Activated CD4-positive, alpha-beta T cell treated with anti-CD3 and anti-CD28 coated beads for 36 hours (primary cell): ENCODE results near the gene USPL1. TPM values are rescaled to one million over a fixed set of nuclear protein-coding genes. Genes with fewer than 3 reads are reported as not detected.
A peak's percentile ranks its signal among the peaks of the same experiment; 100 is the strongest.
"Not testable (repeated sequence)": the region's sequence is repeated elsewhere in the genome, so short reads cannot be mapped to it uniquely, and the experiment has no call there.

Experiments used
- ATAC-seq: fragments of 200-7000 bp; cut with Tn5 transposase; one replicate; pipeline ENCODE4 v1.10.0; 2021; ENCODE audit warnings: mild to moderate bottlenecking, moderate library complexity
- CTCF ChIA-PET: fragments of 350-600 bp; sonication (Branson Sonifier 250); formaldehyde crosslinking; loops from one replicate; lab custom pipeline; 2021; ENCODE audit warnings: antibody characterized with exemption; lab: Charles Lee
- POLR2A ChIA-PET: fragments of 350-600 bp; sonication (Branson Sonifier 250); formaldehyde crosslinking; loops from one replicate; lab custom pipeline; 2021; ENCODE audit warnings: antibody characterized with exemption, inconsistent platforms; lab: Charles Lee
- DNase-seq: peaks from one replicate; pipeline ENCODE4 v3.0.0-alpha.2; 2020
- H3K27ac Mint-ChIP-seq: one replicate; pipeline ENCODE4 v1.8.0; 2021; ENCODE audit warnings: mixed read lengths
- H3K27me3 Mint-ChIP-seq: one replicate; pipeline ENCODE4 v1.8.0; 2021; ENCODE audit warnings: mixed read lengths
- H3K36me3 Mint-ChIP-seq: one replicate; pipeline ENCODE4 v1.8.0; 2021; ENCODE audit warnings: low read depth, mixed read lengths
- H3K4me1 Mint-ChIP-seq: one replicate; pipeline ENCODE4 v1.8.0; 2021; ENCODE audit warnings: mixed read lengths
- H3K4me3 Mint-ChIP-seq: one replicate; pipeline ENCODE4 v1.8.0; 2021; ENCODE audit warnings: mild to moderate bottlenecking, moderate library complexity, mixed read lengths
- H3K9me3 Mint-ChIP-seq: one replicate; pipeline ENCODE4 v1.8.0; 2021; ENCODE audit warnings: low read depth, mixed read lengths
- intact Hi-C, 2 experiments: fragments of 100-400 bp; cut with DNase I in 1 of 2; cut with micrococcal nuclease in 1 of 2; formaldehyde crosslinking; loops; one replicate each; pipeline versions ENCODE4 v1.14.2 to v1.15.1; 2022 to 2024; cut with DNase I, micrococcal nuclease
- total RNA-seq, 2 experiments: library from RNA; stranded (reverse); gene quantifications; one replicate each; pipeline ENCODE4 v1.2.3, GENCODE V29; 2021

USPL1 gene
- total RNA-seq, 2 experiments from 2014 or later = 14.8 to 16.9 TPM

- Mint-ChIP-seq H3K27me3 (no peaks in the 10 kb centered on the region), H3K4me1 (no peaks in the 10 kb centered on the region), H3K27ac (no peak overlapping the region), H3K9me3 (no peaks in the 10 kb centered on the region), H3K4me3 (no peak overlapping the region), H3K36me3 (no peaks in the 10 kb centered on the region)
- DNase-seq (no peak), ATAC-seq (no peak)
- intact Hi-C loops = loop anchor here in 1 of 2 experiments (10.0 kb wide), 1 partner anchor 451 kb away; no protein-coding TSS in a partner anchor
- CTCF ChIA-PET = interaction anchor here (0.6 to 0.9 kb wide), 2 partner anchors 22 to 215 kb away, joined by 3 to 4 read pairs; no protein-coding TSS in a partner anchor
- POLR2A ChIA-PET = no interaction called here
Observed at GRCh38 chr13:30585748-30586262, 31.9 kb upstream of the USPL1 start.

- DNase-seq = no peak
- ChIA-PET CTCF (no interaction called here), POLR2A (no interaction called here)
- Mint-ChIP-seq H3K9me3 (no peaks in the 10 kb centered on the region), H3K4me3 (no peak overlapping the region), H3K36me3 (no peaks in the 10 kb centered on the region), H3K4me1 (no peaks in the 10 kb centered on the region), H3K27me3 (no peaks in the 10 kb centered on the region), H3K27ac (no peak overlapping the region)
- intact Hi-C loops = loop anchor here in 1 of 2 experiments (10.0 kb wide), 1 partner anchor 452 kb away; no protein-coding TSS in a partner anchor
- ATAC-seq = no peak
Observed at GRCh38 chr13:30587231-30587630, 30.5 kb upstream of the USPL1 start.

- intact Hi-C loops = loop anchor here in 1 of 2 experiments (10.0 kb wide), 1 partner anchor 453 kb away; no protein-coding TSS in a partner anchor
Observed at GRCh38 chr13:30587739-30588138, 30.0 kb upstream of the USPL1 start.

GRCh38 chr13:30593001-30593400, 24.7 kb upstream of the USPL1 start:
- no peaks in the 10 kb centered on the region for H3K9me3 Mint-ChIP-seq
- no peaks in the 10 kb centered on the region for H3K4me1 Mint-ChIP-seq
- intact Hi-C loops = no loop called here
- H3K4me3 Mint-ChIP-seq = no peak overlapping the region
- ChIA-PET CTCF (no interaction called here), POLR2A (no interaction called here)
- no peak overlapping the region for H3K27ac Mint-ChIP-seq
- no peaks in the 10 kb centered on the region for H3K36me3 Mint-ChIP-seq
- DNase-seq (no peak), ATAC-seq (no peak)
- peaks cover 2% of the 10 kb centered on the region for H3K27me3 Mint-ChIP-seq

More at GRCh38 chr13:30587739-30588138, 30.0 kb upstream of the USPL1 start:
- ATAC-seq = no peak
- Mint-ChIP-seq H3K9me3 (no peaks in the 10 kb centered on the region), H3K4me3 (no peak overlapping the region), H3K4me1 (no peaks in the 10 kb centered on the region), H3K27me3 (no peaks in the 10 kb centered on the region), H3K27ac (no peak overlapping the region), H3K36me3 (no peaks in the 10 kb centered on the region)
- CTCF ChIA-PET = no interaction called here
- DNase-seq = no peak
- POLR2A ChIA-PET = no interaction called here

- CTCF ChIA-PET = no interaction called here
- Mint-ChIP-seq H3K4me1 (no peaks in the 10 kb centered on the region), H3K36me3 (no peaks in the 10 kb centered on the region), H3K27me3 (no peaks in the 10 kb centered on the region), H3K4me3 (no peak overlapping the region), H3K27ac (no peak overlapping the region), H3K9me3 (no peaks in the 10 kb centered on the region)
- POLR2A ChIA-PET = no interaction called here
- intact Hi-C loops = no loop called here
- ATAC-seq (no peak), DNase-seq (no peak)
Observed at GRCh38 chr13:30600496-30600895, 17.2 kb upstream of the USPL1 start.

GRCh38 chr13:30601836-30602235, 15.9 kb upstream of the USPL1 start:
- Mint-ChIP-seq H3K4me3 (no peak overlapping the region), H3K27me3 (no peaks in the 10 kb centered on the region), H3K27ac (no peak overlapping the region), H3K4me1 (no peaks in the 10 kb centered on the region), H3K36me3 (no peaks in the 10 kb centered on the region), H3K9me3 (no peaks in the 10 kb centered on the region)
- ATAC-seq (no peak), DNase-seq (no peak)
- POLR2A ChIA-PET = no interaction called here
- CTCF ChIA-PET = interaction anchor here (1.3 kb wide), 1 partner anchor 207 kb away, joined by 5 read pairs; no protein-coding TSS in a partner anchor
- intact Hi-C loops = no loop called here

GRCh38 chr13:30605052-30605451, 12.7 kb upstream of the USPL1 start:
- Mint-ChIP-seq H3K4me1 (peaks cover 15% of the 10 kb centered on the region), H3K36me3 (peaks cover 4% of the 10 kb centered on the region), H3K27me3 (no peaks in the 10 kb centered on the region), H3K4me3 (no peak overlapping the region), H3K9me3 (no peaks in the 10 kb centered on the region), H3K27ac (no peak overlapping the region)
- ATAC-seq (no peak), DNase-seq (no peak)
- intact Hi-C loops = no loop called here
- ChIA-PET POLR2A (no interaction called here), CTCF (no interaction called here)

GRCh38 chr13:30607186-30607585, 10.5 kb upstream of the USPL1 start:
- CTCF ChIA-PET = interaction anchor here (0.7 to 1.6 kb wide), 7 partner anchors 9 to 258 kb away, joined by 3 to 5 read pairs (median 3); no protein-coding TSS in a partner anchor
- H3K36me3 Mint-ChIP-seq, H3K9me3 Mint-ChIP-seq, DNase-seq, H3K27ac Mint-ChIP-seq, H3K4me3 Mint-ChIP-seq, intact Hi-C loops, ATAC-seq, POLR2A ChIA-PET, H3K27me3 Mint-ChIP-seq: not testable (repeated sequence)
- H3K4me1 Mint-ChIP-seq = peaks cover 15% of the 10 kb centered on the region

- peak; percentile 72 for DNase-seq
- ChIA-PET CTCF (interaction anchor here (0.7 to 1.6 kb wide), 6 partner anchors 9 to 258 kb away, joined by 3 to 5 read pairs (median 3); no protein-coding TSS in a partner anchor), POLR2A (interaction anchor here (0.7 kb wide), 1 partner anchor 9 kb away, joined by 3 read pairs; no protein-coding TSS in a partner anchor)
- no peaks in the 10 kb centered on the region for H3K27me3 Mint-ChIP-seq
- no peak overlapping the region for H3K4me3 Mint-ChIP-seq
- ATAC-seq = peak; percentile 96
- H3K36me3 Mint-ChIP-seq = peaks cover 4% of the 10 kb centered on the region
- H3K4me1 Mint-ChIP-seq = peaks cover 15% of the 10 kb centered on the region
- H3K27ac Mint-ChIP-seq = no peak overlapping the region
- intact Hi-C loops = loop anchor here in 1 of 2 experiments (1.0 kb wide), 1 partner anchor 9 kb away; the partner anchor contains the start of gene USPL1
- H3K9me3 Mint-ChIP-seq = no peaks in the 10 kb centered on the region
Observed at GRCh38 chr13:30607908-30608307, 9.8 kb upstream of the USPL1 start.

- no peak for DNase-seq
- H3K27ac Mint-ChIP-seq = peak overlapping the region; percentile 37
- CTCF ChIA-PET = interaction anchor here (0.7 to 1.6 kb wide), 5 partner anchors 9 to 257 kb away, joined by 3 to 5 read pairs (median 3); no protein-coding TSS in a partner anchor
- intact Hi-C loops = loop anchor here in 1 of 2 experiments (1.0 kb wide), 1 partner anchor 9 kb away; the partner anchor contains the start of gene USPL1
- peaks cover 15% of the 10 kb centered on the region for H3K4me1 Mint-ChIP-seq
- H3K36me3 Mint-ChIP-seq = peaks cover 4% of the 10 kb centered on the region
- POLR2A ChIA-PET = interaction anchor here (0.6 to 0.7 kb wide), 2 partner anchors 9 to 438 kb away, joined by 3 to 4 read pairs; no protein-coding TSS in a partner anchor
- H3K27me3 Mint-ChIP-seq = no peaks in the 10 kb centered on the region
- ATAC-seq = no peak
- H3K9me3 Mint-ChIP-seq = no peaks in the 10 kb centered on the region
- no peak overlapping the region for H3K4me3 Mint-ChIP-seq
Observed at GRCh38 chr13:30608364-30608763, 9.4 kb upstream of the USPL1 start.

- ATAC-seq (no peak), DNase-seq (no peak)
- Mint-ChIP-seq H3K4me3 (no peak overlapping the region), H3K9me3 (no peaks in the 10 kb centered on the region), H3K4me1 (peaks cover 23% of the 10 kb centered on the region), H3K27me3 (no peaks in the 10 kb centered on the region), H3K36me3 (peaks cover 6% of the 10 kb centered on the region), H3K27ac (no peak overlapping the region)
- CTCF ChIA-PET = interaction anchor here (0.6 to 0.7 kb wide), 2 partner anchors 143 to 421 kb away, joined by 3 to 4 read pairs; no protein-coding TSS in a partner anchor
- POLR2A ChIA-PET = no interaction called here
- intact Hi-C loops = no loop called here
Observed at GRCh38 chr13:30610311-30610710, 7.4 kb upstream of the USPL1 start.
